IMR-90 (cell line): ENCODE data around the gene WDFY1. TPM values are rescaled to one million over a fixed set of nuclear protein-coding genes. Genes with fewer than 3 reads are reported as not detected.

Source experiments
- ATAC-seq: fragments of 200-7000 bp; cut with Tn5 transposase; 2 replicates; pipeline ENCODE4 v1.9.1; 2020; ENCODE audit warnings: low read depth, mild to moderate bottlenecking, moderate library complexity
- BruUV-seq: library from RNA; stranded (reverse); fragments of 400-500 nt; replicated peaks from 2 replicates; lab custom pipeline; 2021; lab: Mats Ljungman, UMichigan
- CTCF ChIA-PET: fragments of 300-600 bp; formaldehyde crosslinking; extraction: SDS; loops from one replicate; lab custom pipeline; 2021; ENCODE audit warnings: antibody characterized with exemption; lab: Yijun Ruan, JAX
- POLR2A ChIA-PET: fragments of 300-600 bp; sonication (Branson Sonifier 250); formaldehyde crosslinking; loops from one replicate; lab custom pipeline; 2022; ENCODE audit warnings: antibody characterized with exemption; ENCODE audit not compliant: unreplicated experiment; lab: Charles Lee
- DNase-seq: peaks from one replicate; pipeline ENCODE4 v3.0.0; 2013
- H2AFZ ChIP-seq: replicated peaks from 2 replicates; pipeline ENCODE3; 2013; ENCODE audit warnings: low read length, mild to moderate bottlenecking; ENCODE audit not compliant: poor library complexity
- H2AK5ac ChIP-seq: 2 replicates; pipeline ENCODE4 v1.6.1; 2013; ENCODE audit warnings: low read depth, low read length, inconsistent platforms
- H2AK9ac ChIP-seq: replicated peaks from 2 replicates; pipeline ENCODE3; 2013; ENCODE audit warnings: mild to moderate bottlenecking, low read depth, low read length, moderate library complexity; ENCODE audit not compliant: poor library complexity
- H2BK120ac ChIP-seq: 2 replicates; pipeline ENCODE4 v1.6.1; 2013; ENCODE audit warnings: low read depth, low read length, inconsistent platforms
- H2BK15ac ChIP-seq: 3 replicates; pipeline ENCODE4 v1.6.1; 2013; ENCODE audit warnings: low read depth, low read length, inconsistent platforms
- H2BK20ac ChIP-seq: 2 replicates; pipeline ENCODE4 v1.6.1; 2013; ENCODE audit warnings: low read depth, mild to moderate bottlenecking, inconsistent platforms, low read length, moderate library complexity
- H2BK5ac ChIP-seq: 2 replicates; pipeline ENCODE4 v1.6.1; 2013; ENCODE audit warnings: mild to moderate bottlenecking, low read depth, low read length, inconsistent platforms; ENCODE audit not compliant: poor library complexity, severe bottlenecking
- H3K14ac ChIP-seq: replicated peaks from 2 replicates; pipeline ENCODE4 v1.6.1; 2013; ENCODE audit warnings: low read depth, low read length, inconsistent platforms
- H3K18ac ChIP-seq: 2 replicates; pipeline ENCODE4 v1.6.1; 2013; ENCODE audit warnings: low read depth, low read length, control low read depth
- H3K23ac ChIP-seq: 2 replicates; pipeline ENCODE4 v1.6.1; 2013; ENCODE audit warnings: low read depth, low read length, inconsistent platforms
- H3K27ac ChIP-seq: 2 replicates; pipeline ENCODE4 v1.5.1; 2013; ENCODE audit warnings: mild to moderate bottlenecking, control low read depth, low read length; ENCODE audit not compliant: insufficient read depth
- H3K27me3 ChIP-seq: 2 replicates; pipeline ENCODE4 v1.6.1; 2013; ENCODE audit warnings: low read length; ENCODE audit not compliant: control insufficient read depth, insufficient read depth
- H3K36me3 ChIP-seq: 2 replicates; pipeline ENCODE4 v1.6.1; 2013; ENCODE audit warnings: low read length, mixed read lengths; ENCODE audit not compliant: control insufficient read depth, insufficient read depth
- H3K4ac ChIP-seq: 2 replicates; pipeline ENCODE4 v1.6.1; 2013; ENCODE audit warnings: low read depth, low read length, inconsistent platforms
- H3K4me1 ChIP-seq: 2 replicates; pipeline ENCODE4 v1.6.1; 2013; ENCODE audit warnings: low read length, mixed read lengths; ENCODE audit not compliant: control insufficient read depth, insufficient read depth
- H3K4me2 ChIP-seq: 2 replicates; pipeline ENCODE4 v1.6.1; 2013; ENCODE audit warnings: low read depth, mild to moderate bottlenecking, control low read depth, low read length, moderate library complexity
- H3K4me3 ChIP-seq: 2 replicates; pipeline ENCODE4 v1.5.1; 2013; ENCODE audit warnings: low read depth, mild to moderate bottlenecking, control low read depth, low read length, moderate library complexity; ENCODE audit not compliant: insufficient read depth
- H3K56ac ChIP-seq: 2 replicates; pipeline ENCODE4 v1.6.1; 2013; ENCODE audit warnings: low read length, inconsistent platforms; ENCODE audit not compliant: insufficient read depth; ENCODE audit errors: extremely low read depth
- H3K79me1 ChIP-seq, 2 experiments: 2 replicates each; pipeline ENCODE4 v1.6.1; 2013; ENCODE audit warnings: low read length in 2 of 2, inconsistent platforms in 1 of 2, low read depth in 1 of 2
- H3K9ac ChIP-seq: 2 replicates; pipeline ENCODE4 v1.6.1; 2013; ENCODE audit warnings: low read depth, low read length, control low read depth
- H3K9me1 ChIP-seq: 2 replicates; pipeline ENCODE4 v1.6.1; 2013; ENCODE audit warnings: low read length, inconsistent platforms; ENCODE audit not compliant: insufficient read depth
- H3K9me3 ChIP-seq: 2 replicates; pipeline ENCODE4 v1.6.1; 2013; ENCODE audit warnings: low read length; ENCODE audit not compliant: control insufficient read depth, insufficient read depth
- H4K20me1 ChIP-seq: 2 replicates; pipeline ENCODE4 v1.6.1; 2013; ENCODE audit warnings: low read length, inconsistent platforms; ENCODE audit not compliant: insufficient read depth
- H4K5ac ChIP-seq: 2 replicates; pipeline ENCODE4 v1.6.1; 2013; ENCODE audit warnings: mild to moderate bottlenecking, low read depth, low read length, control low read depth
- H4K8ac ChIP-seq, 2 experiments: 2 replicates each; pipeline ENCODE4 v1.6.1; 2013; ENCODE audit warnings: low read depth in 2 of 2, low read length in 2 of 2, control low read depth in 1 of 2, inconsistent platforms in 1 of 2
- H4K91ac ChIP-seq: 2 replicates; pipeline ENCODE4 v1.6.1; 2013; ENCODE audit warnings: low read depth, low read length, inconsistent platforms; ENCODE audit not compliant: insufficient read depth
- BHLHE40 ChIP-seq: fragments of 150-350 bp; IDR thresholded peaks from 2 replicates; pipeline ENCODE4 v1.6.1; 2016; ENCODE audit warnings: mild to moderate bottlenecking, low read depth, low read length
- CEBPB ChIP-seq: IDR thresholded peaks from 2 replicates; pipeline ENCODE4 v1.6.1; 2012; ENCODE audit warnings: low read depth, low read length, improper control_type of control experiment
- CHD1 ChIP-seq: IDR thresholded peaks from 2 replicates; pipeline ENCODE4 v1.6.1; 2012; ENCODE audit warnings: low read depth, low read length, improper control_type of control experiment
- FOS ChIP-seq: fragments of 150-350 bp; IDR thresholded peaks from 2 replicates; pipeline ENCODE4 v1.6.1; 2016; ENCODE audit warnings: low read depth, low read length
- MAFK ChIP-seq: IDR thresholded peaks from 2 replicates; pipeline ENCODE4 v1.6.1; 2012; ENCODE audit warnings: low read depth, low read length, improper control_type of control experiment
- MAZ ChIP-seq: IDR thresholded peaks from 2 replicates; pipeline ENCODE4 v1.6.1; 2012; ENCODE audit warnings: low read depth, mild to moderate bottlenecking, low read length, improper control_type of control experiment, moderate library complexity, borderline replicate concordance
- MXI1 ChIP-seq: IDR thresholded peaks from 2 replicates; pipeline ENCODE4 v1.6.1; 2012; ENCODE audit warnings: low read depth, mild to moderate bottlenecking, low read length, moderate library complexity, borderline replicate concordance
- NFE2L2 ChIP-seq: fragments of 150-350 bp; IDR thresholded peaks from 2 replicates; pipeline ENCODE4 v1.6.1; 2016; ENCODE audit warnings: low read depth, mild to moderate bottlenecking, low read length
- POLR2A ChIP-seq: IDR thresholded peaks from 2 replicates; pipeline ENCODE4 v1.6.1; 2012; ENCODE audit warnings: mild to moderate bottlenecking, low read depth, low read length
- RAD21 ChIP-seq: IDR thresholded peaks from 2 replicates; pipeline ENCODE4 v1.6.1; 2012; ENCODE audit warnings: low read length, improper control_type of control experiment
- RCOR1 ChIP-seq: IDR thresholded peaks from 2 replicates; pipeline ENCODE4 v1.6.1; 2012; ENCODE audit warnings: mild to moderate bottlenecking, low read length, improper control_type of control experiment; ENCODE audit not compliant: insufficient replicate concordance
- RFX5 ChIP-seq: IDR thresholded peaks from 2 replicates; pipeline ENCODE4 v1.8.0; 2012; ENCODE audit warnings: low read depth, mild to moderate bottlenecking, low read length, moderate library complexity
- SMC3 ChIP-seq: fragments of 150-350 bp; IDR thresholded peaks from 2 replicates; pipeline ENCODE4 v1.6.1; 2016; ENCODE audit warnings: low read depth, mild to moderate bottlenecking, antibody characterized with exemption, low read length, moderate library complexity
- WGBS, 2 experiments: methylation state at CpG; one replicate each; pipeline versions ENCODE4 v1.1.5 to v1.1.7; 2013; ENCODE audit warnings: missing lambda C conversion rate in 2 of 2; ENCODE audit not compliant: insufficient read length in 1 of 2; ENCODE audit errors: extremely low coverage in 2 of 2; 5-methylcytosine and 5-hydroxymethylcytosine counted together
- dilution Hi-C: fragments of 300-500 bp; cut with HindIII; formaldehyde crosslinking; loops from one replicate; pipeline ENCODE4 v1.14.3; 2018; ENCODE audit warnings: low sequenced_read_pairs; ENCODE audit not compliant: unreplicated experiment
- in situ Hi-C: fragments of 300-500 bp; cut with MboI; formaldehyde crosslinking; loops from 3 replicates; pipeline ENCODE4 v1.14.3; 2019; ENCODE audit warnings: low sequenced_read_pairs, inconsistent platforms, mixed read lengths
- intact Hi-C: fragments of 100-400 bp; cut with micrococcal nuclease; formaldehyde crosslinking; loops from 2 replicates; pipeline ENCODE4 v1.10.0; 2022
- polyA plus RNA-seq, 3 experiments: library from polyadenylated mRNA; depleted of rRNA; stranded (reverse); fragments of >200 nt; gene quantifications; 2 replicates each; pipeline ENCODE4 v1.2.3, GENCODE V29; 2012; ENCODE audit warnings: low replicate concordance in 1 of 3
- total RNA-seq: library from RNA; depleted of rRNA; stranded (reverse); fragments of >200 nt; gene quantifications from 2 replicates; pipeline ENCODE4 v1.2.3, GENCODE V29; 2012
- TF ChIP-seq, protein P1 (sequence below): fragments of 150-350 bp; IDR thresholded peaks from 2 replicates; pipeline ENCODE4 v1.6.1; 2017; ENCODE audit warnings: mild to moderate bottlenecking, antibody characterized with exemption, low read length, low read depth
- TF ChIP-seq, protein P2 (sequence below): conservative IDR thresholded peaks from 2 replicates; pipeline ENCODE4 v1.5.1; 2012; ENCODE audit warnings: mild to moderate bottlenecking, low read depth, low read length, improper control_type of control experiment
- TF ChIP-seq, protein P3 (sequence below): fragments of 150-350 bp; IDR thresholded peaks from 2 replicates; pipeline ENCODE4 v1.6.1; 2016; ENCODE audit warnings: low read depth, mild to moderate bottlenecking, low read length, moderate library complexity, borderline replicate concordance

Gene WDFY1
- total and polyA plus RNA-seq, 2 of the 4 experiments (the other 2 are of a cell fraction): 35.6 to 93.6 TPM

DNA sequence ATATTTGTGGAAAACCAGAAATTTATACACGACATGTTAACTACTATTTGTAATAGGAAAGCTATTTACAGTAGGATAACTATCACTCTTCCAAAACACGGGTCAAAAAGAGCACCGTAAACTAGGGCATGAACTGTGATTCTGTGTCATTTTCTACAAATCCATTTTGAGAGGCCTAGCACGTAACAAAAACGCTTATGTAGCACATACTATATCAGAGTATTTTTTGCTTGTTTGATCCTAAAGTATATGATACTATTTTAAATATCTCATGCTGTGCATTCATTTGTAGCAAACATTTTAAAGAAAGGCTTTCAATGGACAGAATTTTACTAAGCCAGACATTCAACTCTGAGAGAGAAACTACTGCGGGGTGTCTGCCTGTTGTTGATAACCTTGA is 45.1 kb downstream of the WDFY1 start:
- CTCF ChIA-PET: no interaction called here

More for the DNA sequence above, 45.1 kb downstream of the WDFY1 start:
- Histone ChIP-seq H3K79me1 (peaks cover 5 to 37% of the 10 kb centered on the region in 2 experiments), H2BK120ac (no peak overlapping the region), H3K56ac (no peak overlapping the region), H4K8ac (no peak overlapping the region), H2AK9ac (no peak overlapping the region), H4K91ac (no peak overlapping the region), H2AK5ac (no peak overlapping the region), H3K4me1 (no peaks in the 10 kb centered on the region; the same call in 1 of the 2 replicates), H3K23ac (no peak overlapping the region), H3K9ac (no peak overlapping the region), H2AFZ (no peak overlapping the region), H3K14ac (no peak overlapping the region), H3K27me3 (no peaks in the 10 kb centered on the region), H3K18ac (no peak overlapping the region), H3K4ac (no peak overlapping the region), H4K5ac (no peak overlapping the region), H2BK15ac (no peak overlapping the region), H3K36me3 (peaks cover 37% of the 10 kb centered on the region), H3K4me2 (no peak overlapping the region), H2BK20ac (no peak overlapping the region), H2BK5ac (no peak overlapping the region), H4K20me1 (no peaks in the 10 kb centered on the region), H3K9me3 (no peaks in the 10 kb centered on the region), H3K27ac (no peak overlapping the region), H3K4me3 (no peak overlapping the region), H3K9me1 (no peaks in the 10 kb centered on the region; the same call in 1 of the 2 replicates)
- dilution Hi-C loops (no loop called here), intact Hi-C loops (no loop called here), in situ Hi-C loops (no loop called here)
- no CpG with 5 or more reads among the region's 6 CpGs for WGBS, 2 experiments
- no TSS peak for BruUV-seq
- ATAC-seq (no peak), DNase-seq (no peak)
- POLR2A ChIA-PET: no interaction called here
- TF ChIP-seq SMC3 (no peak), NFE2L2 (no peak), CHD1 (no peak), FOS (no peak), RFX5 (no peak), BHLHE40 (no peak), MXI1 (no peak), RCOR1 (no peak), POLR2A (no peak), RAD21 (no peak), MAFK (no peak), CEBPB (no peak), MAZ (no peak)
- TF ChIP-seq, protein P1, sequence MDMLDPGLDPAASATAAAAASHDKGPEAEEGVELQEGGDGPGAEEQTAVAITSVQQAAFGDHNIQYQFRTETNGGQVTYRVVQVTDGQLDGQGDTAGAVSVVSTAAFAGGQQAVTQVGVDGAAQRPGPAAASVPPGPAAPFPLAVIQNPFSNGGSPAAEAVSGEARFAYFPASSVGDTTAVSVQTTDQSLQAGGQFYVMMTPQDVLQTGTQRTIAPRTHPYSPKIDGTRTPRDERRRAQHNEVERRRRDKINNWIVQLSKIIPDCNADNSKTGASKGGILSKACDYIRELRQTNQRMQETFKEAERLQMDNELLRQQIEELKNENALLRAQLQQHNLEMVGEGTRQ: no peak
- TF ChIP-seq, protein P2, sequence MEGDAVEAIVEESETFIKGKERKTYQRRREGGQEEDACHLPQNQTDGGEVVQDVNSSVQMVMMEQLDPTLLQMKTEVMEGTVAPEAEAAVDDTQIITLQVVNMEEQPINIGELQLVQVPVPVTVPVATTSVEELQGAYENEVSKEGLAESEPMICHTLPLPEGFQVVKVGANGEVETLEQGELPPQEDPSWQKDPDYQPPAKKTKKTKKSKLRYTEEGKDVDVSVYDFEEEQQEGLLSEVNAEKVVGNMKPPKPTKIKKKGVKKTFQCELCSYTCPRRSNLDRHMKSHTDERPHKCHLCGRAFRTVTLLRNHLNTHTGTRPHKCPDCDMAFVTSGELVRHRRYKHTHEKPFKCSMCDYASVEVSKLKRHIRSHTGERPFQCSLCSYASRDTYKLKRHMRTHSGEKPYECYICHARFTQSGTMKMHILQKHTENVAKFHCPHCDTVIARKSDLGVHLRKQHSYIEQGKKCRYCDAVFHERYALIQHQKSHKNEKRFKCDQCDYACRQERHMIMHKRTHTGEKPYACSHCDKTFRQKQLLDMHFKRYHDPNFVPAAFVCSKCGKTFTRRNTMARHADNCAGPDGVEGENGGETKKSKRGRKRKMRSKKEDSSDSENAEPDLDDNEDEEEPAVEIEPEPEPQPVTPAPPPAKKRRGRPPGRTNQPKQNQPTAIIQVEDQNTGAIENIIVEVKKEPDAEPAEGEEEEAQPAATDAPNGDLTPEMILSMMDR: no peak
- TF ChIP-seq, protein P3, sequence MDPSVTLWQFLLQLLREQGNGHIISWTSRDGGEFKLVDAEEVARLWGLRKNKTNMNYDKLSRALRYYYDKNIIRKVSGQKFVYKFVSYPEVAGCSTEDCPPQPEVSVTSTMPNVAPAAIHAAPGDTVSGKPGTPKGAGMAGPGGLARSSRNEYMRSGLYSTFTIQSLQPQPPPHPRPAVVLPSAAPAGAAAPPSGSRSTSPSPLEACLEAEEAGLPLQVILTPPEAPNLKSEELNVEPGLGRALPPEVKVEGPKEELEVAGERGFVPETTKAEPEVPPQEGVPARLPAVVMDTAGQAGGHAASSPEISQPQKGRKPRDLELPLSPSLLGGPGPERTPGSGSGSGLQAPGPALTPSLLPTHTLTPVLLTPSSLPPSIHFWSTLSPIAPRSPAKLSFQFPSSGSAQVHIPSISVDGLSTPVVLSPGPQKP: no peak
